HL-60 (cell line): ENCODE measurements around the gene ARRB1.

Experiments
- CTCF ChIP-seq: IDR thresholded peaks from one replicate; pipeline ENCODE4 v1.5.1; 2011; ENCODE audit warnings: low read length, control low read depth, inconsistent platforms; ENCODE audit not compliant: insufficient read depth
- POLR2AphosphoS5 ChIP-seq: IDR thresholded peaks from 2 replicates; pipeline ENCODE4 v1.6.1; 2012; ENCODE audit warnings: low read depth
- REST ChIP-seq: IDR thresholded peaks from 2 replicates; pipeline ENCODE4 v1.6.1; 2012; ENCODE audit warnings: low read depth; ENCODE audit not compliant: insufficient replicate concordance

- TF ChIP-seq CTCF (no peak), POLR2AphosphoS5 (0 out of 2 replicates have a peak, but pooled peaks have one; percentile 6), REST (no peak)
Measured at GRCh38 chr11:75262961-75263852, 88.3 kb downstream of the ARRB1 start.
